ENCODE results near the gene FAM20B.

DNA sequence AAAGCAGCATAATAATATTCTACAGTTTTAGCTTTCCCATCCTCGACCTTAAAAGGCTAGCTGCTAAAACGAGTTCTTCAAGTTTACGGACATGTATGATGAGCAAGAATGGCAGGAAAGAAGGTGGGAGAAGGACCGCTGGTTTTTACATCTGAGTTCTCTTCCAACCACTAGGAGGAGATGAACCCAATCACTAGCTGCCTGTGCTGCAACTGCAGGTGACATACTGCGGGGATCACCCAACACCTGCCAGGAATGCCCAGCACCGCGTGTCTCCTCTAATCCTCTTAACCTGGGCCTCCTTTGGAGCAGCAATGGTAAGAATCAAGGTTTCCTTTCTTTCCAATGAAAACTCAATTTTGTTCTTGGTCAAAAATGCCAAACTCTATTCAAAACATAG, 79.7 kb downstream of the FAM20B start:
- no peak for TF ChIP-seq EP300 (IDR thresholded peaks at IDR 0.05)
- TF ChIP-seq CTCF (IDR thresholded peaks at IDR 0.05), result no peak
- TF ChIP-seq POLR2A (IDR thresholded peaks at IDR 0.05), result no peak
